HEK293 (cell line): Measurements from ENCODE around the gene MPHOSPH8.

ENCODE experiments used
- CTCF ChIA-PET: fragments of 350-600 bp; formaldehyde crosslinking; extraction: SDS; loops from one replicate; lab custom pipeline; 2021; ENCODE audit warnings: antibody characterized with exemption; lab: Yijun Ruan, JAX
- POLR2A ChIA-PET: fragments of 300-600 bp; formaldehyde crosslinking; extraction: SDS; loops from one replicate; lab custom pipeline; 2020; ENCODE audit warnings: antibody characterized with exemption, inconsistent platforms; lab: Yijun Ruan, JAX
- H3K27ac ChIP-seq: fragments of 200-500 bp; sonication (Bioruptor generic); 2 replicates; pipeline ENCODE4 v1.5.1; 2014; ENCODE audit warnings: low read depth, low read length, control low read depth, inconsistent platforms; ENCODE audit errors: extremely low read depth
- H3K36me3 ChIP-seq, 2 experiments: fragments of 200-500 bp in 1 of 2; sonication (Bioruptor generic) in 1 of 2; 1 replicate in 1 of 2; 2 replicates in 1 of 2; pipeline ENCODE4 v1.5.1; 2014 to 2017; ENCODE audit warnings: inconsistent platforms in 2 of 2, low read length in 2 of 2; ENCODE audit not compliant: control insufficient read depth in 2 of 2, insufficient read depth in 1 of 2
- H3K4me1 ChIP-seq: fragments of 200-500 bp; sonication (Bioruptor generic); 2 replicates; pipeline ENCODE4 v1.5.1; 2014; ENCODE audit warnings: mild to moderate bottlenecking, low read length, inconsistent platforms; ENCODE audit not compliant: control insufficient read depth, insufficient read depth
- H3K4me3 ChIP-seq: 2 replicates; pipeline ENCODE4 v1.5.1; 2011; ENCODE audit warnings: low read depth, mild to moderate bottlenecking, control low read depth, low read length, moderate library complexity
- H3K9me3 ChIP-seq: fragments of 200-500 bp; sonication (Bioruptor generic); 2 replicates; pipeline ENCODE4 v1.5.1; 2014; ENCODE audit warnings: low read depth, low read length, inconsistent platforms; ENCODE audit not compliant: control insufficient read depth, insufficient read depth
- GLIS1 ChIP-seq: fragments of 450-650 bp; formaldehyde crosslinking; IDR thresholded peaks from 2 replicates; pipeline ENCODE4 v1.5.1; 2016; ENCODE audit warnings: missing biosample characterization, missing genetic modification characterization
- PATZ1 ChIP-seq: fragments of 450-650 bp; formaldehyde crosslinking; IDR thresholded peaks from 2 replicates; pipeline ENCODE4 v1.5.1; 2016; ENCODE audit warnings: missing biosample characterization, missing genetic modification characterization
- TRIM28 ChIP-seq: IDR thresholded peaks from 2 replicates; pipeline ENCODE4 v1.6.1; 2011; ENCODE audit warnings: low read length, control low read depth, borderline replicate concordance
- ZBTB11 ChIP-seq: fragments of 450-650 bp; formaldehyde crosslinking; conservative IDR thresholded peaks from 2 replicates; pipeline ENCODE4 v1.5.1; 2016; ENCODE audit warnings: low read depth, missing biosample characterization, missing genetic modification characterization
- ZBTB6 ChIP-seq: fragments of 450-650 bp; formaldehyde crosslinking; IDR thresholded peaks from 2 replicates; pipeline ENCODE4 v1.5.1; 2017; ENCODE audit warnings: missing biosample characterization, missing genetic modification characterization
- ZFHX2 ChIP-seq: fragments of 450-650 bp; formaldehyde crosslinking; conservative IDR thresholded peaks from 2 replicates; pipeline ENCODE4 v1.5.1; 2016; ENCODE audit warnings: missing biosample characterization, missing genetic modification characterization
- ZNF184 ChIP-seq: fragments of 450-650 bp; IDR thresholded peaks from 2 replicates; pipeline ENCODE4 v1.5.1; 2018; ENCODE audit warnings: missing biosample characterization, mild to moderate bottlenecking, missing genetic modification characterization
- ZNF211 ChIP-seq: fragments of 450-650 bp; formaldehyde crosslinking; IDR thresholded peaks from 2 replicates; pipeline ENCODE4 v1.5.1; 2016; ENCODE audit warnings: low read depth, missing biosample characterization, missing genetic modification characterization
- ZNF521 ChIP-seq: fragments of 450-650 bp; formaldehyde crosslinking; IDR thresholded peaks from 2 replicates; pipeline ENCODE4 v1.5.1; 2017; ENCODE audit warnings: missing biosample characterization, mild to moderate bottlenecking, missing genetic modification characterization
- ZNF596 ChIP-seq: fragments of 450-650 bp; IDR thresholded peaks from 2 replicates; pipeline ENCODE4 v1.5.0; 2018; ENCODE audit warnings: missing biosample characterization, mild to moderate bottlenecking, missing genetic modification characterization, moderate library complexity
- ZNF843 ChIP-seq: fragments of 450-650 bp; formaldehyde crosslinking; IDR thresholded peaks from 2 replicates; pipeline ENCODE4 v1.5.1; 2016; ENCODE audit warnings: missing biosample characterization, missing genetic modification characterization
- ZSCAN16 ChIP-seq: fragments of 450-650 bp; formaldehyde crosslinking; IDR thresholded peaks from 2 replicates; pipeline ENCODE4 v1.5.1; 2016; ENCODE audit warnings: missing biosample characterization, missing genetic modification characterization
- TF ChIP-seq, protein P1 (sequence below): fragments of 450-650 bp; formaldehyde crosslinking; optimal IDR thresholded peaks from 2 replicates; pipeline ENCODE3; 2016; ENCODE audit warnings: missing biosample characterization, mild to moderate bottlenecking, missing genetic modification characterization

Gene MPHOSPH8

GRCh38 chr13:19601749-19602725, 31.4 kb upstream of the MPHOSPH8 start (continued):
- TF ChIP-seq, protein P1, sequence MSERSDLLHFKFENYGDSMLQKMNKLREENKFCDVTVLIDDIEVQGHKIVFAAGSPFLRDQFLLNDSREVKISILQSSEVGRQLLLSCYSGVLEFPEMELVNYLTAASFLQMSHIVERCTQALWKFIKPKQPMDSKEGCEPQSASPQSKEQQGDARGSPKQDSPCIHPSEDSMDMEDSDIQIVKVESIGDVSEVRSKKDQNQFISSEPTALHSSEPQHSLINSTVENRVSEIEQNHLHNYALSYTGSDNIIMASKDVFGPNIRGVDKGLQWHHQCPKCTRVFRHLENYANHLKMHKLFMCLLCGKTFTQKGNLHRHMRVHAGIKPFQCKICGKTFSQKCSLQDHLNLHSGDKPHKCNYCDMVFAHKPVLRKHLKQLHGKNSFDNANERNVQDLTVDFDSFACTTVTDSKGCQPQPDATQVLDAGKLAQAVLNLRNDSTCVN, result peak; percentile 86
- TF ChIP-seq ZSCAN16 (no peak), ZFHX2 (tag by site-specific recombination) (peak; percentile 51), ZBTB6 (tag by site-specific recombination) (peak; percentile 82), PATZ1 (tag by site-specific recombination) (no peak), ZNF596 (tag by site-specific recombination) (no peak), ZNF521 (no peak), ZNF211 (tag by site-specific recombination) (no peak), ZNF184 (tag by site-specific recombination) (no peak), ZNF843 (tag by site-specific recombination) (no peak), GLIS1 (tag by site-specific recombination) (no peak)

GRCh38 chr13:19604306-19604705, 29.2 kb upstream of the MPHOSPH8 start:
- Histone ChIP-seq H3K27ac (no peak overlapping the region), H3K9me3 (no peaks in the 10 kb centered on the region), H3K36me3 (peaks cover 0 to 28% of the 10 kb centered on the region in 2 experiments; a peak in 2 of 3 replicates), H3K4me3 (no peak overlapping the region), H3K4me1 (no peaks in the 10 kb centered on the region)
- TF ChIP-seq ZBTB11, result no peak
- TF ChIP-seq TRIM28, result 0 out of 2 replicates have a peak, but pooled peaks have one; percentile 18
- POLR2A ChIA-PET, result no interaction called here
- CTCF ChIA-PET, result no interaction called here
